ENCODE results near the gene SPDYE6. TPM values are rescaled to one million over a fixed set of nuclear protein-coding genes. Genes with fewer than 3 reads are reported as not detected.
"Not testable (repeated sequence)": the region's sequence is repeated elsewhere in the genome, so short reads cannot be mapped to it uniquely, and the experiment has no call there.

The SPDYE6 gene
- total RNA-seq, 1 donor from 2014 or later, result not detected

- not testable (repeated sequence) for FAIRE-seq; DNase-seq (ENCODE audit: low spot score in 2 of 2)
These were observed 9.1 kb upstream of the SPDYE6 start for GRCh38 chr7:102365390-102365789.

GRCh38 chr7:102364394-102364886, 8.2 kb upstream of the SPDYE6 start:
- DNase-seq (ENCODE audit: low spot score in 2 of 2); FAIRE-seq: not testable (repeated sequence)

GRCh38 chr7:102363549-102364393, 7.5 kb upstream of the SPDYE6 start:
- FAIRE-seq, result not testable (repeated sequence)
- peak; percentile 78 to 81 for DNase-seq (ENCODE audit: low spot score in 2 of 2)

- DNase-seq (ENCODE audit: low spot score in 2 of 2); FAIRE-seq: not testable (repeated sequence)
These were observed 9.3 kb downstream of the SPDYE6 start for GRCh38 chr7:102346983-102347382.

GRCh38 chr7:102340599-102341368, 15.5 kb downstream of the SPDYE6 start:
- not testable (repeated sequence) for FAIRE-seq; DNase-seq (ENCODE audit: low spot score in 2 of 2)

- not testable (repeated sequence) for DNase-seq (ENCODE audit: low spot score in 2 of 2); FAIRE-seq
These were observed 18.8 kb downstream of the SPDYE6 start for GRCh38 chr7:102337420-102337819.

- DNase-seq (ENCODE audit: low spot score in 2 of 2); FAIRE-seq: not testable (repeated sequence)
These were observed 19.2 kb downstream of the SPDYE6 start for GRCh38 chr7:102337002-102337401.

GRCh38 chr7:102335574-102335973, 20.7 kb downstream of the SPDYE6 start:
- not testable (repeated sequence) for FAIRE-seq; DNase-seq (ENCODE audit: low spot score in 2 of 2)

- not testable (repeated sequence) for DNase-seq (ENCODE audit: low spot score in 2 of 2); FAIRE-seq
These were observed 25.4 kb downstream of the SPDYE6 start for GRCh38 chr7:102330666-102331460.

GRCh38 chr7:102329366-102329765, 26.9 kb downstream of the SPDYE6 start:
- DNase-seq (ENCODE audit: low spot score in 2 of 2); FAIRE-seq: not testable (repeated sequence)

GRCh38 chr7:102328863-102329262, 27.4 kb downstream of the SPDYE6 start:
- DNase-seq (ENCODE audit: low spot score in 2 of 2); FAIRE-seq: not testable (repeated sequence)

- not testable (repeated sequence) for DNase-seq (ENCODE audit: low spot score in 2 of 2); FAIRE-seq
These were observed 29.1 kb downstream of the SPDYE6 start for GRCh38 chr7:102327183-102327582.

GRCh38 chr7:102326157-102326889, 29.9 kb downstream of the SPDYE6 start:
- DNase-seq (ENCODE audit: low spot score in 2 of 2) (no peak), FAIRE-seq (no peak)

GRCh38 chr7:102325106-102325505, 31.1 kb downstream of the SPDYE6 start:
- FAIRE-seq, result not testable (repeated sequence)

GRCh38 chr7:102323914-102324195, 32.4 kb downstream of the SPDYE6 start:
- FAIRE-seq (no peak), DNase-seq (ENCODE audit: low spot score in 2 of 2) (no peak)

More at GRCh38 chr7:102325106-102325505, 31.1 kb downstream of the SPDYE6 start:
- not testable (repeated sequence) for DNase-seq (ENCODE audit: low spot score in 2 of 2)

GRCh38 chr7:102322202-102322715, 34.0 kb downstream of the SPDYE6 start:
- FAIRE-seq (no peak), DNase-seq (ENCODE audit: low spot score in 2 of 2) (peak; percentile 2 to 8)

- FAIRE-seq (no peak), DNase-seq (ENCODE audit: low spot score in 2 of 2) (peak; percentile 31 to 33)
These were observed 34.7 kb downstream of the SPDYE6 start for GRCh38 chr7:102321351-102322201.

GRCh38 chr7:102320601-102321350, 35.5 kb downstream of the SPDYE6 start:
- peak; percentile 10 to 13 for DNase-seq (ENCODE audit: low spot score in 2 of 2)
- FAIRE-seq, result no peak

All from frontal cortex (tissue), 4 donors.